ENCODE results near the gene TMEM242. TPM values are rescaled to one million over a fixed set of nuclear protein-coding genes. Genes with fewer than 3 reads are reported as not detected.

TMEM242 gene
- total and polyA plus RNA-seq, 2 of the 13 experiments (the other 11 are each of a cell fraction or from before 2014, with no cell fraction given) = 5.6 to 11.1 TPM

GRCh38 chr6:157248264-157248663 lies 75.1 kb downstream of the TMEM242 start (continued):
- TF ChIP-seq SNAPC4 (CRISPR knock-in tag; IDR thresholded peaks at IDR 0.05) (no peak), ZFP41 (CRISPR knock-in tag; IDR thresholded peaks at IDR 0.05; ENCODE audit: borderline replicate concordance) (no peak), MYC (CRISPR knock-in tag; IDR thresholded peaks at IDR 0.05; ENCODE audit: borderline replicate concordance) (no peak), DRAP1 (CRISPR knock-in tag; IDR thresholded peaks at IDR 0.05) (no peak)

- Histone ChIP-seq H3K79me2 (ENCODE audit: insufficient read depth, low read length) (no peaks in the 10 kb centered on the region), H3K27me3 (ENCODE audit: control insufficient read depth in 1 of 2, insufficient read depth in 2 of 2, low read length in 2 of 2) (peaks cover 4 to 39% of the 10 kb centered on the region in 2 experiments; a peak in 3 of 5 replicates), H3K4me2 (ENCODE audit: low read depth, low read length) (no peak overlapping the region), H3K4me3 (replicated peaks in 1 of 3; ENCODE audit: insufficient read depth in 1 of 3, low read depth in 2 of 3, low read length in 3 of 3) (no peak overlapping the region), H3K27ac (ENCODE audit: extremely low read length, insufficient read depth, low read length) (no peak overlapping the region), H2AFZ (ENCODE audit: low read length) (no peak overlapping the region), H3K4me1 (ENCODE audit: insufficient read depth, low read length) (no peaks in the 10 kb centered on the region), H3K9me3 (ENCODE audit: low read length) (no peaks in the 10 kb centered on the region), H3K9ac (ENCODE audit: insufficient read depth, low read depth, low read length) (no peak overlapping the region), H4K20me1 (ENCODE audit: insufficient read depth, low read length) (no peaks in the 10 kb centered on the region), H3K36me3 (replicated peaks in 1 of 2; ENCODE audit: control insufficient read depth in 1 of 2, insufficient read depth in 2 of 2, low read length in 2 of 2) (no peaks in the 10 kb centered on the region)
- in situ Hi-C loops (cut with HindIII; ENCODE audit: extremely low pct_ligation_motif_present, low pct_unique_long_range_greater_than_20kb) = no loop called here
- CTCF ChIA-PET (ENCODE audit: low intra/inter-chr PET ratio, low total read pairs) = no interaction called here
- ATAC-seq (peak; percentile 59), DNase-seq (ENCODE audit: low spot score) (no peak), FAIRE-seq (no peak)
- BruUV-seq (replicated peaks) = no TSS peak
- intact Hi-C loops (cut with micrococcal nuclease; ENCODE audit: unreplicated experiment) = no loop called here
- TF ChIP-seq ZEB1 (IDR thresholded peaks at IDR 0.05; ENCODE audit: insufficient replicate concordance, low read depth) (no peak), ZNF768 (CRISPR knock-in tag; IDR thresholded peaks at IDR 0.05) (peak; percentile 69; the same call in 1 of the 2 replicates), CTCF (CRISPR knock-in tag; IDR thresholded peaks at IDR 0.05) (peak; percentile 40), STAG1 (CRISPR knock-in tag; IDR thresholded peaks at IDR 0.05) (0 out of 2 replicates have a peak, but pooled peaks have one; percentile 17), TARDBP (CRISPR knock-in tag; IDR thresholded peaks at IDR 0.05) (no peak)
- 58% methylated on average over 14 of the region's 14 CpGs for WGBS (ENCODE audit: low lambda C conversion rate)
- POLR2A ChIA-PET = no interaction called here
Measured at GRCh38 chr6:157246771-157247484, 76.4 kb downstream of the TMEM242 start.
